Brain microvascular endothelial cell (primary cell): ENCODE results near the gene AMOTL2.

ENCODE experiments used
- DNase-seq: peaks from one replicate; pipeline ENCODE4 v3.0.0-alpha.2; 2020
- H3K27ac ChIP-seq: fragments of 250-450 bp; sonication (Bioruptor Pico); 2 replicates; pipeline ENCODE4 v1.5.1; 2020; ENCODE audit warnings: mild to moderate bottlenecking, moderate library complexity
- H3K27me3 ChIP-seq: fragments of 250-450 bp; sonication (Bioruptor Pico); replicated peaks from 2 replicates; pipeline ENCODE4 v1.5.1; 2020; ENCODE audit warnings: mild to moderate bottlenecking
- H3K36me3 ChIP-seq: fragments of 250-450 bp; sonication (Bioruptor Pico); replicated peaks from 2 replicates; pipeline ENCODE4 v1.5.1; 2020; ENCODE audit warnings: mild to moderate bottlenecking
- H3K4me3 ChIP-seq: 2 replicates; pipeline ENCODE4 v1.5.1; 2011; ENCODE audit warnings: low read depth, mild to moderate bottlenecking, control low read depth, low read length, moderate library complexity
- CTCF ChIP-seq: IDR thresholded peaks from 2 replicates; pipeline ENCODE4 v1.5.1; 2011; ENCODE audit warnings: low read depth, mild to moderate bottlenecking, moderate library complexity, low read length, control low read depth, inconsistent platforms; ENCODE audit errors: missing control alignments
- in situ Hi-C: cut with HindIII; loops from 2 replicates; pipeline ENCODE4 v1.10.0; 2017; ENCODE audit warnings: low sequenced_read_pairs, low pct_ligation_motif_present

The AMOTL2 gene

GRCh38 chr3:134330883-134331810, 43.1 kb downstream of the AMOTL2 start:
- DNase-seq = peak; percentile 43
- Histone ChIP-seq H3K4me3 (no peak overlapping the region), H3K27me3 (no peaks in the 10 kb centered on the region), H3K36me3 (no peaks in the 10 kb centered on the region), H3K27ac (peak overlapping the region; percentile 49)
- no peak for TF ChIP-seq CTCF
- in situ Hi-C loops = no loop called here

- no peaks in the 10 kb centered on the region for H3K36me3 ChIP-seq
- in situ Hi-C loops = no loop called here
- no peak for TF ChIP-seq CTCF
- no peak overlapping the region for H3K4me3 ChIP-seq
- no peaks in the 10 kb centered on the region for H3K27me3 ChIP-seq
- DNase-seq = no peak
- H3K27ac ChIP-seq = peak overlapping the region; percentile 89
Measured at GRCh38 chr3:134328846-134329245, 45.4 kb downstream of the AMOTL2 start.

GRCh38 chr3:134328147-134328591, 46.1 kb downstream of the AMOTL2 start:
- peak; percentile 87 for DNase-seq
- H3K27ac ChIP-seq = peak overlapping the region; percentile 89
- in situ Hi-C loops = no loop called here
- TF ChIP-seq CTCF = peak; percentile 13
- H3K36me3 ChIP-seq = no peaks in the 10 kb centered on the region
- H3K27me3 ChIP-seq = no peaks in the 10 kb centered on the region
- no peak overlapping the region for H3K4me3 ChIP-seq

GRCh38 chr3:134327594-134327975, 46.7 kb downstream of the AMOTL2 start:
- H3K36me3 ChIP-seq = no peaks in the 10 kb centered on the region
- no peaks in the 10 kb centered on the region for H3K27me3 ChIP-seq
- H3K4me3 ChIP-seq = no peak overlapping the region
- peak overlapping the region; percentile 89 for H3K27ac ChIP-seq
- TF ChIP-seq CTCF = no peak
- DNase-seq = peak; percentile 81
- in situ Hi-C loops = no loop called here

- peak overlapping the region; percentile 89 for H3K27ac ChIP-seq
- no peaks in the 10 kb centered on the region for H3K27me3 ChIP-seq
- no peak overlapping the region for H3K4me3 ChIP-seq
- no peaks in the 10 kb centered on the region for H3K36me3 ChIP-seq
- in situ Hi-C loops = no loop called here
- peak; percentile 96 for DNase-seq
- no peak for TF ChIP-seq CTCF
Measured at GRCh38 chr3:134326760-134327593, 47.3 kb downstream of the AMOTL2 start.
